H1 (cell line): Measurements from ENCODE around the gene HMMR. TPM values are rescaled to one million over a fixed set of nuclear protein-coding genes. Genes with fewer than 3 reads are reported as not detected.

ENCODE experiments used
- CTCF ChIA-PET: fragments of 300-600 bp; sonication (Branson Sonifier 250); formaldehyde crosslinking; loops from one replicate; lab custom pipeline; 2021; ENCODE audit not compliant: partially characterized antibody; lab: Charles Lee
- POLR2A ChIA-PET: fragments of 300-600 bp; sonication (Branson Sonifier 250); formaldehyde crosslinking; loops from one replicate; lab custom pipeline; 2021; ENCODE audit warnings: inconsistent platforms; ENCODE audit not compliant: partially characterized antibody; lab: Charles Lee
- DNase-seq, 2 experiments: peaks; one replicate each; pipeline versions ENCODE4 v3.0.0 to v3.0.0-alpha.2; 2010 to 2022; ENCODE audit warnings: low spot score in 2 of 2, low read depth in 1 of 2, mixed read lengths in 1 of 2
- FAIRE-seq: peaks from 2 replicates; lab custom pipeline; 2011; peaks lifted over from hg19 to GRCh38; lab: Jason Lieb, UNC
- H2AFZ ChIP-seq: 2 replicates; pipeline ENCODE4 v1.8.1; 2012; ENCODE audit warnings: low read length, inconsistent platforms
- H2AK5ac ChIP-seq: 2 replicates; pipeline ENCODE4 v1.6.1; 2013; ENCODE audit warnings: low read depth, low read length
- H2BK120ac ChIP-seq: replicated peaks from 2 replicates; pipeline ENCODE3; 2013; ENCODE audit warnings: low read depth, low read length, inconsistent platforms
- H2BK12ac ChIP-seq: 2 replicates; pipeline ENCODE4 v1.6.1; 2013; ENCODE audit warnings: low read depth, low read length
- H2BK15ac ChIP-seq: 2 replicates; pipeline ENCODE4 v1.6.1; 2013; ENCODE audit warnings: low read length
- H2BK20ac ChIP-seq: 2 replicates; pipeline ENCODE4 v1.6.1; 2013; ENCODE audit warnings: low read length
- H2BK5ac ChIP-seq: 2 replicates; pipeline ENCODE4 v1.6.1; 2013; ENCODE audit warnings: low read depth, low read length
- H3K14ac ChIP-seq: 2 replicates; pipeline ENCODE4 v1.6.1; 2013; ENCODE audit warnings: inconsistent platforms; ENCODE audit not compliant: insufficient read length
- H3K18ac ChIP-seq: 2 replicates; pipeline ENCODE4 v1.6.1; 2013; ENCODE audit warnings: low read length; ENCODE audit errors: extremely low read depth
- H3K23ac ChIP-seq: 2 replicates; pipeline ENCODE4 v1.6.1; 2013; ENCODE audit warnings: inconsistent platforms; ENCODE audit not compliant: insufficient read length
- H3K23me2 ChIP-seq: 2 replicates; pipeline ENCODE4 v1.6.1; 2013; ENCODE audit warnings: low read depth, low read length
- H3K27ac ChIP-seq: 2 replicates; pipeline ENCODE4 v1.6.1; 2011; ENCODE audit warnings: low read depth, low read length, inconsistent platforms
- H3K27me3 ChIP-seq, 4 experiments: replicated peaks in 1 of 4; 1 replicate in 1 of 4; 2 replicates in 3 of 4; pipeline versions ENCODE4 v1.6.1 to v1.8.1; 2011 to 2013; ENCODE audit warnings: low read length in 3 of 4, mild to moderate bottlenecking in 3 of 4, inconsistent platforms in 2 of 4, mixed read lengths in 2 of 4, moderate library complexity in 1 of 4; ENCODE audit not compliant: control insufficient read depth in 3 of 4, insufficient read depth in 3 of 4; ENCODE audit errors: extremely low read depth in 1 of 4
- H3K36me3 ChIP-seq, 4 experiments: 2 replicates each; pipeline versions ENCODE4 v1.6.1 to v1.8.1; 2011 to 2013; ENCODE audit warnings: mild to moderate bottlenecking in 4 of 4, low read length in 3 of 4, moderate library complexity in 2 of 4, control low read depth in 1 of 4, inconsistent platforms in 1 of 4; ENCODE audit not compliant: insufficient read depth in 4 of 4, control insufficient read depth in 2 of 4
- H3K4ac ChIP-seq: replicated peaks from 2 replicates; pipeline ENCODE3; 2013; ENCODE audit warnings: low read length, low read depth, mixed read lengths, inconsistent platforms; ENCODE audit not compliant: insufficient read length
- H3K4me1 ChIP-seq, 4 experiments: replicated peaks in 1 of 4; 1 replicate in 1 of 4; 2 replicates in 3 of 4; pipeline versions ENCODE4 v1.6.1 to v1.8.1; 2011 to 2013; ENCODE audit warnings: low read length in 3 of 4, inconsistent platforms in 2 of 4, mixed read lengths in 1 of 4; ENCODE audit not compliant: insufficient read depth in 4 of 4, control insufficient read depth in 3 of 4
- H3K4me2 ChIP-seq, 2 experiments: 2 replicates each; pipeline versions ENCODE4 v1.6.1 to v1.8.1; 2011 to 2013; ENCODE audit warnings: low read depth in 2 of 2, low read length in 2 of 2, control low read depth in 1 of 2, inconsistent platforms in 1 of 2, mild to moderate bottlenecking in 1 of 2; ENCODE audit not compliant: insufficient read depth in 1 of 2
- H3K4me3 ChIP-seq, 4 experiments: fragments of 200-600, 300-600 bp in 1 of 4; sonication (generic), shearing (Covaris generic), sonication (Bioruptor Twin) in 1 of 4; 2 replicates each; pipeline versions ENCODE4 v1.5.1 to v1.8.1; 2011 to 2016; ENCODE audit warnings: low read length in 4 of 4, low read depth in 3 of 4, control low read depth in 2 of 4, inconsistent platforms in 2 of 4, mild to moderate bottlenecking in 2 of 4, mixed read lengths in 1 of 4, moderate library complexity in 1 of 4; ENCODE audit not compliant: insufficient read depth in 2 of 4; ENCODE audit errors: extremely low read depth in 1 of 4
- H3K56ac ChIP-seq: replicated peaks from 2 replicates; pipeline ENCODE3; 2013; ENCODE audit warnings: low read depth, mild to moderate bottlenecking, mixed read lengths, low read length, inconsistent platforms; ENCODE audit not compliant: insufficient read length
- H3K79me1 ChIP-seq: 2 replicates; pipeline ENCODE4 v1.6.1; 2013; ENCODE audit warnings: low read depth, low read length, control low read depth
- H3K79me2 ChIP-seq, 2 experiments: 2 replicates each; pipeline versions ENCODE4 v1.6.1 to v1.8.1; 2012 to 2013; ENCODE audit warnings: low read length in 2 of 2, mild to moderate bottlenecking in 2 of 2, inconsistent platforms in 1 of 2; ENCODE audit not compliant: insufficient read depth in 2 of 2, control insufficient read depth in 1 of 2
- H3K9ac ChIP-seq, 4 experiments: replicated peaks in 1 of 4; 1 replicate in 1 of 4; 2 replicates in 3 of 4; pipeline versions ENCODE4 v1.6.1 to v1.8.1; 2011 to 2013; ENCODE audit warnings: low read depth in 3 of 4, low read length in 3 of 4, control low read depth in 2 of 4, mild to moderate bottlenecking in 2 of 4, moderate library complexity in 2 of 4, inconsistent platforms in 1 of 4; ENCODE audit errors: extremely low read depth in 1 of 4
- H3K9me3 ChIP-seq, 2 experiments: 2 replicates each; pipeline versions ENCODE4 v1.6.1 to v1.8.1; 2012 to 2013; ENCODE audit warnings: mild to moderate bottlenecking in 2 of 2, moderate library complexity in 2 of 2, control low read depth in 1 of 2, inconsistent platforms in 1 of 2, low read depth in 1 of 2, low read length in 1 of 2, mixed read lengths in 1 of 2; ENCODE audit not compliant: insufficient read depth in 2 of 2
- H4K20me1 ChIP-seq, 2 experiments: replicated peaks in 1 of 2; 2 replicates each; pipeline versions ENCODE3 to v1.8.1; 2011 to 2013; ENCODE audit warnings: inconsistent platforms in 2 of 2, low read length in 2 of 2, mild to moderate bottlenecking in 1 of 2; ENCODE audit not compliant: insufficient read depth in 2 of 2, control insufficient read depth in 1 of 2
- H4K5ac ChIP-seq: 2 replicates; pipeline ENCODE4 v1.6.1; 2013; ENCODE audit warnings: low read length, low read depth, mixed read lengths, inconsistent platforms; ENCODE audit not compliant: insufficient read length
- H4K8ac ChIP-seq: 2 replicates; pipeline ENCODE4 v1.8.0; 2013; ENCODE audit warnings: mild to moderate bottlenecking, moderate library complexity, low read length, inconsistent platforms; ENCODE audit not compliant: insufficient read depth; ENCODE audit errors: extremely low read depth
- H4K91ac ChIP-seq: replicated peaks from 2 replicates; pipeline ENCODE3; 2013; ENCODE audit warnings: low read length, mixed read lengths, inconsistent platforms; ENCODE audit not compliant: insufficient read length
- ASH2L ChIP-seq: fragments of 200-600, 300-600 bp; sonication (generic); IDR thresholded peaks from one replicate; pipeline ENCODE4 v1.7.1; 2017; ENCODE audit warnings: low read length
- BACH1 ChIP-seq: IDR thresholded peaks from 2 replicates; pipeline ENCODE4 v1.6.1; 2012; ENCODE audit warnings: low read length, improper control_type of control experiment
- BRCA1 ChIP-seq: IDR thresholded peaks from 2 replicates; pipeline ENCODE4 v1.6.1; 2012; ENCODE audit warnings: low read depth, low read length, improper control_type of control experiment
- EGR1 ChIP-seq: IDR thresholded peaks from 2 replicates; pipeline ENCODE4 v1.6.1; 2011; ENCODE audit warnings: low read depth, low read length, borderline replicate concordance
- GABPA ChIP-seq: IDR thresholded peaks from 2 replicates; pipeline ENCODE4 v1.6.1; 2011; ENCODE audit warnings: mild to moderate bottlenecking, low read length, moderate library complexity, borderline replicate concordance; ENCODE audit not compliant: insufficient read depth
- MAX ChIP-seq: IDR thresholded peaks from 2 replicates; pipeline ENCODE4 v1.6.1; 2012; ENCODE audit warnings: inconsistent platforms
- PHF8 ChIP-seq: fragments of 200-600 bp; sonication (generic); conservative IDR thresholded peaks from 2 replicates; pipeline ENCODE4 v1.7.1; 2012; ENCODE audit warnings: low read depth, mild to moderate bottlenecking, inconsistent platforms, low read length, moderate library complexity
- RBBP5 ChIP-seq: IDR thresholded peaks from 2 replicates; pipeline ENCODE4 v1.7.1; 2012; ENCODE audit warnings: low read depth, mild to moderate bottlenecking, inconsistent platforms, low read length, moderate library complexity, borderline replicate concordance
- RXRA ChIP-seq: IDR thresholded peaks from 2 replicates; pipeline ENCODE4 v1.6.1; 2011; ENCODE audit warnings: low read depth, mild to moderate bottlenecking, low read length, moderate library complexity; ENCODE audit not compliant: insufficient read depth
- SIN3A ChIP-seq, 2 experiments: IDR thresholded peaks in 1 of 2; conservative IDR thresholded peaks in 1 of 2; 2 replicates each; pipeline ENCODE4 v1.6.1; 2011 to 2012; ENCODE audit warnings: low read length in 2 of 2, improper control_type of control experiment in 1 of 2, low read depth in 1 of 2, mild to moderate bottlenecking in 1 of 2
- SP4 ChIP-seq: IDR thresholded peaks from 2 replicates; pipeline ENCODE4 v1.6.1; 2012; ENCODE audit warnings: low read length, inconsistent platforms
- TBP ChIP-seq: IDR thresholded peaks from 2 replicates; pipeline ENCODE4 v1.6.1; 2011; ENCODE audit warnings: low read depth, low read length, improper control_type of control experiment
- USF2 ChIP-seq: IDR thresholded peaks from 2 replicates; pipeline ENCODE4 v1.6.1; 2011; ENCODE audit warnings: low read length, improper control_type of control experiment
- WGBS, 2 experiments: shearing (Covaris generic) in 1 of 2; methylation state at CpG; one replicate each; pipeline versions ENCODE4 v1.1.6 to v1.1.7; 2013 to 2015; ENCODE audit warnings: low lambda C conversion rate in 2 of 2, mixed read lengths in 2 of 2, inconsistent platforms in 1 of 2, low coverage in 1 of 2, missing lambda C conversion rate in 1 of 2; ENCODE audit not compliant: insufficient replicate concordance in 2 of 2, insufficient coverage in 1 of 2, insufficient read length in 1 of 2; ENCODE audit errors: extremely low coverage in 1 of 2, missing lambda C conversion rate in 1 of 2; 5-methylcytosine and 5-hydroxymethylcytosine counted together
- polyA plus RNA-seq, 7 experiments: library from polyadenylated mRNA; depleted of rRNA in 3 of 7; stranded (reverse) in 5 of 7; unstranded in 2 of 7; fragments of >200 nt in 5 of 7; fragments of 200-250 nt in 2 of 7; gene quantifications; 1 replicate in 5 of 7; 2 replicates in 1 of 7; 4 replicates in 1 of 7; pipeline versions ENCODE4 v1.2.1 to v1.2.3, GENCODE V29; 2011 to 2013; ENCODE audit warnings: missing spikeins in 2 of 7, mixed read lengths in 2 of 7
- total RNA-seq: library from RNA; stranded (reverse); fragmentation: NEBNext Ultra II Directional; extraction: Animal tissue kit (Norgen Biotek cat#: 25700); gene quantifications from 2 replicates; pipeline ENCODE4 v1.2.1, GENCODE V29; 2021

HMMR gene
- total and polyA plus RNA-seq, 2 of the 8 experiments (the other 6 are each of a cell fraction or from before 2014, with no cell fraction given), result 17.5 to 77.3 TPM

GRCh38 chr5:163439092-163439425 lies 21.4 kb upstream of the HMMR start:
- no peak overlapping the region for H2BK12ac ChIP-seq
- no peak for DNase-seq
- H3K79me2 ChIP-seq, result peaks cover 20 to 54% of the 10 kb centered on the region in 2 experiments
- H4K5ac ChIP-seq, result no peak overlapping the region
- H3K27ac ChIP-seq, result no peak overlapping the region
- no peak overlapping the region for H3K23ac ChIP-seq
- CTCF ChIA-PET, result no interaction called here
- peaks cover 7 to 18% of the 10 kb centered on the region in 2 experiments for H4K20me1 ChIP-seq
- H3K9ac ChIP-seq, result peak overlapping the region in 2 of 4 experiments; percentile 8 to 26; a peak in 3 of 7 replicates
- H3K23me2 ChIP-seq, result 0 out of 2 replicates have a peak, but pooled peaks cover 2% of the 10 kb centered on the region
- no peak overlapping the region for H2AFZ ChIP-seq
- H2BK120ac ChIP-seq, result no peak overlapping the region
- no peak overlapping the region for H3K18ac ChIP-seq
- no peaks in the 10 kb centered on the region for H3K79me1 ChIP-seq
- H4K8ac ChIP-seq, result no peak overlapping the region
- no peak overlapping the region for H2AK5ac ChIP-seq
- H3K4ac ChIP-seq, result no peak overlapping the region
- H2BK15ac ChIP-seq, result no peak overlapping the region
- no peak overlapping the region for H3K56ac ChIP-seq
- peaks cover 0 to 3% (median 1%) of the 10 kb centered on the region in 4 experiments; a peak in 3 of 7 replicates for H3K4me1 ChIP-seq
- H3K36me3 ChIP-seq, result peaks cover 10 to 52% (median 38%) of the 10 kb centered on the region in 4 experiments
- WGBS, 2 experiments, result 81% methylated on average over 2 of the region's 2 CpGs; no CpG with 5 or more reads in 1 of the 2 experiments
- FAIRE-seq, result no peak
- no peaks in the 10 kb centered on the region for H3K9me3 ChIP-seq
- H2BK20ac ChIP-seq, result no peak overlapping the region
- peak overlapping the region; percentile 70 to 85 for H3K4me2 ChIP-seq
- POLR2A ChIA-PET, result interaction anchor here (0.6 to 9.0 kb wide), 5 partner anchors 11 to 73 kb away, joined by 3 to 189 read pairs (median 5); partner anchors contain the start of genes HMMR and NUDCD2
- H3K14ac ChIP-seq, result no peak overlapping the region
- H4K91ac ChIP-seq, result no peak overlapping the region
- H3K27me3 ChIP-seq, result no peaks in the 10 kb centered on the region
- H3K4me3 ChIP-seq, result peak overlapping the region; percentile 80 to 92 (median 87); a peak in 7 of 8 replicates
- no peak overlapping the region for H2BK5ac ChIP-seq
- TF ChIP-seq RXRA, result no peak
- no peak for TF ChIP-seq SIN3A (conservative IDR thresholded peaks at IDR 0.05 in 1 of 2, IDR thresholded peaks at IDR 0.05 in 1 of 2; ENCODE audit: low read depth in 1 of 2, low read length in 2 of 2)
- no peak for TF ChIP-seq BACH1
- TF ChIP-seq BRCA1, result no peak
- no peak for TF ChIP-seq RBBP5
- TF ChIP-seq ASH2L, result no peak
- no peak for TF ChIP-seq TBP
- no peak for TF ChIP-seq MAX
- TF ChIP-seq EGR1, result no peak
- TF ChIP-seq USF2, result no peak
- TF ChIP-seq GABPA, result no peak
- TF ChIP-seq PHF8, result no peak
- no peak for TF ChIP-seq SP4
